GM12892 (cell line): ENCODE results near the gene EPC2.
"Not testable (repeated sequence)": the region's sequence is repeated elsewhere in the genome, so short reads cannot be mapped to it uniquely, and the experiment has no call there.

Experiments
- DNase-seq: peaks from one replicate; pipeline ENCODE4 v3.0.0; 2011; ENCODE audit not compliant: insufficient read length
- FAIRE-seq: peaks from 2 replicates; lab custom pipeline; 2011; peaks lifted over from hg19 to GRCh38; lab: Jason Lieb, UNC
- POLR2A ChIP-seq: IDR thresholded peaks from 2 replicates; pipeline ENCODE4 v1.6.1; 2011; ENCODE audit warnings: low read depth, low read length, control low read depth
- POLR2AphosphoS5 ChIP-seq: IDR thresholded peaks from 2 replicates; pipeline ENCODE4 v1.6.1; 2011; ENCODE audit warnings: low read depth, low read length, control low read depth
- TAF1 ChIP-seq: IDR thresholded peaks from 2 replicates; pipeline ENCODE4 v1.6.1; 2011; ENCODE audit warnings: low read depth, mild to moderate bottlenecking, control low read depth, low read length, borderline replicate concordance

Gene EPC2

DNA sequence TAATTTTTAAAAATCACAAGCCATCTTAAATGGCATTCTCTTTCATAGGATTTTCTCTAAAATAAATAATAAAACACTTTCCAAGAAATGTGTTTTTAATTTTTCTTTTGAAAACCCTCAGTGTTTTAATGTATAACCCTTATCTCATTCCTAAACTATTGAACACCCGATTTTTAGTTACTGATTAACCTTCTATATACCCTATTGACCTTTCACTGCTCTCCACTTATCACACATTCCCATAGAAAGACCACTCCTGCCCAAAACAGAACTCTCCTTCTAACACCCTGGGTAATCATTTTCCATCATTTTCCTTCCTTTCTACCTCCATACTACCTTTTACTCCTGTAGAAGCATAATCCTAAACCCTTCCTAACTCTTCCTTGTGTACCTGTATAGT is 102.4 kb downstream of the EPC2 start:
- FAIRE-seq (no peak), DNase-seq (no peak)
- TF ChIP-seq TAF1 (no peak), POLR2AphosphoS5 (no peak), POLR2A (no peak)

DNA sequence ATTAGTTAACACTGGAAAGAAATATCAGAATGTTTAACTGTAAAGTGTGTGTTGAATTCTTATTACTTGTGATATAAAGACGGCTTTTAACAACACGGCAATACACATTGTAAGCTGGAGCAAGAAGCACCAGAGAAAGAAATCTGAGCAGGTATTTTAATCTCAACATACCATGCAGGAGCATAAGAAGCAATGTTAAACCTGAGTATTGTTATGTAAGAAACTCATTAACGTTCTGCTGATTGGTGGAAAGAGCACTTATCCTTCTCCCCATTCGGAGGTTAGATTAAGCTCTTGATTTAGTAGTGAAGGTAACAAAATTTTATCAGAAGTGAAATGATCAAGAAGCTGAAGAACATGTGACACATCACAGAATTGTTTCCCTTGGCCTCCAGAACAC is 107.4 kb downstream of the EPC2 start:
- no peak for DNase-seq
- FAIRE-seq = no peak
- TF ChIP-seq POLR2A (no peak), POLR2AphosphoS5 (no peak), TAF1 (no peak)

DNA sequence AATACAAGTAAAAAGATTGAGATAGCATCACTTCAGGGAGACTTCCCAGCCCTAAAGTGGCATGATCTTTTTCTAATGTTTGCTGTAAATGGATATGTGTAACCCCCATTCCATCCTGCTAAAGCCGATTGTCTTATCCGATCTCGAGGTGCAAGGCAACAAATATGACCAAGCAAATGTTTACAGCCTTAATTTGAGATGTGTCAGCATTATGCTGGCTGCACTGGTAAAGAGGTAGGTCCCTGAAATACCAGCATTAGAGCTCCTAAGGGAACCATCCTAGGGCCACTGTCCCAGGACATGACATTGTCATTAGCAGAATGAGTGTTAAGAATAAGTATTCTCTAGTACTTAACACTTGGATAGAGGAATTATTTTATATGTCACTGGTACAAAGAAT is 108.4 kb downstream of the EPC2 start:
- DNase-seq (no peak), FAIRE-seq (no peak)
- TF ChIP-seq POLR2AphosphoS5 = no peak
- no peak for TF ChIP-seq POLR2A
- TF ChIP-seq TAF1 = no peak

DNA sequence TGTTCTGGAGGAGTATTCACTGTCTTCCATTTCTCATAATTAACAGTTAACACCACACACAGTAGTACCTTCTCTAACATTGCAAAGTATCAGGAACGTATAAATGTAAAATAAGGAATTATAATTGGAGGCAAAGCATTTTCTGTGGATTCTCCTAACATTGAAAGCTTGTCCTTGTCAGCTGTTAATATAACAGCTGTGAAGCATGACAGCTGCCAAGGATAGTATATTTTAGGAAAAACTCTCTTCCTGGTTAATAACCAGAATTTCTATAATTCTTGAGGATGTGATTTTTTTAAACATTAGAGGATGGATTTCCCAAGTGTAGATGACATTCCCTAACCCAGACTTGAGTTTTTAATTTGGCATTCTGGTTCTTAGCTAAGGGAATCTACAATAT is 110.3 kb downstream of the EPC2 start:
- no peak for FAIRE-seq
- TF ChIP-seq POLR2A (no peak), TAF1 (no peak), POLR2AphosphoS5 (no peak)
- DNase-seq = no peak

DNA sequence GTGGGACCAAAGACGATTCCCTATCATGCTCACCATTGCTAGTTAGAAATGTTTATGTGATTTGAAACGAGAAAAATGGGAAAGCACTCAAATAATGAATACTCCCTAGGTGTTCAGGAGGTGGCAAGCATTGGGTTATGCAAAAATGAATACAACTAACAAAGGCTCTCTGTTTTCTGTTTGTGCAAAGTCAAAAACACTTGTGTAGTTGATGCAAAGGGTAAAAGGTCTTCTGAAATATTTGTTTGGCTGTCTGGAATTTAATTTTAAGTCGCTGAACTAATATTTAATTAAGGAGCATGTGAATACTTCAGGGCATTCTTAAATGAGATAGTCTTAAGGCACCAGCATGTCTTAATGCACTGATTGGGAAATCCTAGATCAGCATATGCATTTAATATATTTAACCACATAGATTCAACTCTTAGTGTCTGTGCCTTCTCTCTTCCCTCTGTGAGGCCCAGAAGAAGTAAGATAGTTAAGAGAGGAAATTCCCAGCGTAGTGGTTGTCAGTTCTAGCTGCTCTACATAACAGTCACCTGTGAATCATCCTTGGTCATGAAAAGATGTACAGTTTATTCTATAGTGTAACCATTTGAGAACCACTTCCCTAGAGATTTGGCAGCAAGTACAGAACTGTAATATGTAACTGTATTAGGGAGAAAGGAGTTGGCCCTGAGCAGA is 111.9 kb downstream of the EPC2 start:
- FAIRE-seq (no peak), DNase-seq (no peak)
- TF ChIP-seq POLR2AphosphoS5 (no peak), POLR2A (no peak), TAF1 (no peak)

DNA sequence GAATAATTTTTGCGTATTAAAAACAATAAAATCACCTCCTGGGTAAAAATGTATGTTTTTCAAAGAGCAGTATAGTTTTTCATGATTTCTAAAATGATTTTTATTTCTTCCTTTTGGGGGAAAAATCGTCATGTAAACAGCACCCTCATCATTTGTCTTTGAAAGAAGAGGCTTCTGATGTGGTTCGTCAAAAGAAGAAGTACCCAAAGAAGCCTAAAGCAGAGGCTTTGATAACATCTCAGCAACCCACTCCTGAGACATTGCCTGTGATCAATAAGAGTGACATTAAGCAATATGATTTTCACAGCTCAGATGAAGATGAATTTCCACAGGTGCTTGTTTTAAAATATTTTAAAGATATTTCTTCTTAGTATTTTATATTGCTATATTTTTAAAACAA is 120.3 kb downstream of the EPC2 start:
- DNase-seq (no peak), FAIRE-seq (no peak)
- no peak for TF ChIP-seq POLR2A
- no peak for TF ChIP-seq TAF1
- TF ChIP-seq POLR2AphosphoS5 = no peak

DNA sequence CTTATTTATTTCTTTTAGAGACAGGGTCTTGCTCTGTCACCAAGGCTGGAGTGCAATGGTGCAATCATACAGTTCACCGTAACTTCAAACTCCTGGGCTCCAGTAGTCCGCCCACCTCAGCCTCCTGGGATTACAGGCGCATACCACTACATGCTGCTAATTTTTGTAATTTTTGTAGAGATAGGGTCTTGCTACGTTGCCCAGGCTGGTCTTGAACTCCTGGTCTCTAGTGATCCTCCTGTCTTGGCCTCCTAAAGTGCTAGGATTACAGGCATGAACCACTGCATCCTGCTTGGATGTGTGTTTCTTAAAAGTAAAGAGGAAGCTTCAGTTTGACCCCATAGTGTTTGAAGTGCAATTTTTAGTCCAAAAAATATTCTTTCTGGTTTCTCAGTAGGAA is 125.5 kb downstream of the EPC2 start:
- FAIRE-seq (no peak), DNase-seq (no peak)
- TF ChIP-seq TAF1 (no peak), POLR2A (no peak), POLR2AphosphoS5 (no peak)

DNA sequence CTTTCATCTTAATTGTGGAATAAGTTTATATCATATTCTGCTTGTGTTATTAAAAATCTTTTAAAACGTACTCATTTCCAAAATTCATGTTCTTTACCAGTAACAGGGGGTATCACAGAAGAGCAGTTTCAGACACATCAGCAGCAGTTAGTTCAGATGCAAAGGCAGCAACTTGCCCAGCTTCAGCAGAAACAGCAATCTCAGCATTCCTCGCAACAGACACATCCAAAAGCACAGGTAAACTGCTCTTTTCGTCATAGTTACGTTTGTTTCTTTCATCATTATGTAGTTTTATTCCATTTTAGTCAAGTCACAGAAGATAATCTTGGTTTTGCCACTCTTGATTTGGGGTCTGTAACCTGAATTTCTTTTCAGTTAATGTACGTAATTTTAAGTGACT is 137.0 kb downstream of the EPC2 start:
- TF ChIP-seq TAF1 = no peak
- no peak for TF ChIP-seq POLR2AphosphoS5
- no peak for TF ChIP-seq POLR2A
- FAIRE-seq = no peak
- DNase-seq = no peak

DNA sequence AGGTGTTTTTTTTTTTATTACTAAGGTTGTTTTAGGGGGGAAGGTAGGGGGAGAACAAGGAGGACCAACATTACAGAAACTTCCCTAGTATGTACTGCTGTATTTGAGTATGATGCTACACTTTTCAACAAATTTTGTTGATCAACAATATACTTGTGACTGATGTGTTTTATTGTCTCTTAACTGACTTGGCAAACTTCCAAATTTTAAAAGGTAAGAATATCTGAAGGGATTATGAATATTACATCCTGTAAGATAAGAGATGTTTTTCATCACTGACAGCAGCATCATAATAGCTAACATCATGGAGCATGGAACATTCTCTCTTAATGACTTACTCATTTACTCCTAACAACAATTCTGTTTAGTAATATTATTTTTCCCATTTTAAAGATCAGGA is 144.5 kb downstream of the EPC2 start:
- FAIRE-seq (no peak), DNase-seq (no peak)
- no peak for TF ChIP-seq POLR2AphosphoS5
- TF ChIP-seq TAF1 = no peak
- no peak for TF ChIP-seq POLR2A

DNA sequence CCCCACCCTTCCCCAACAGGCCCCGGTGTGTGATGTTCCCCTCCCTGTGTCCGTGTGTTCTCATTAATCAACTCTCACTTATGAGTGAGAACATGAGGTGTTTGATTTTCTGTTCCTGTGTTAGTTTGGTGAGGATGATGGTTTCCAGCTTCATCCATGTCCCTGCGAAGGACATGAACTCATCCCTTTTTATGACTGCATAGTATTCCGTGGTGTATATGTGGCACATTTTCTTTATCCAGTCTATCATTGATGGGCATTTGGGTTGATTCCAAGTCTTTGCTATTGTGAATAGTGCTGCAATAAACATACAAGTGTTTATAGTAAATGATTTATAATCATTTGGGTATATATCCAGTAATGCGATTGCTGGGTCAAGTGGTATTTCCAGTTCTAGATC is 145.6 kb downstream of the EPC2 start:
- not testable (repeated sequence) for DNase-seq, FAIRE-seq

DNA sequence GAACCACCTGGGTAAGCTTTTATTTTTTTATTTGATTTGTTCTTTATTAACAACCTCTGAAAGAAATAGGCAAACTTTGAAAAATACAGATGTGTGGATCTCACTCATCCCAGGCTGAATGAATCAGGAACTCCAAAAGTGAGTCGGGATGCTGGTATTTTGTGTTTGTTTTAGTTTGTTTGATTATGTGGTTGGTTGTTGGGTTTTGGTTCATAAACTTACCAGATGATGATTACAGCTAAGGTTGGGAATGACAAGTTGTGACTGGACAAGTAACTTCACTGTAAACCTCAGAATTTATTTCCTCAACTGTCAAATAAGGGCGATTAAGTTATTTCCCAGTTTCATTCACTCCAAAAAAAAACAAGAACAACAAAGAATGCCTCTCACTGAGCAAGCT is 150.0 kb downstream of the EPC2 start:
- DNase-seq = no peak
- TF ChIP-seq POLR2AphosphoS5 = no peak
- no peak for TF ChIP-seq POLR2A
- TF ChIP-seq TAF1 = no peak
- no peak for FAIRE-seq

DNA sequence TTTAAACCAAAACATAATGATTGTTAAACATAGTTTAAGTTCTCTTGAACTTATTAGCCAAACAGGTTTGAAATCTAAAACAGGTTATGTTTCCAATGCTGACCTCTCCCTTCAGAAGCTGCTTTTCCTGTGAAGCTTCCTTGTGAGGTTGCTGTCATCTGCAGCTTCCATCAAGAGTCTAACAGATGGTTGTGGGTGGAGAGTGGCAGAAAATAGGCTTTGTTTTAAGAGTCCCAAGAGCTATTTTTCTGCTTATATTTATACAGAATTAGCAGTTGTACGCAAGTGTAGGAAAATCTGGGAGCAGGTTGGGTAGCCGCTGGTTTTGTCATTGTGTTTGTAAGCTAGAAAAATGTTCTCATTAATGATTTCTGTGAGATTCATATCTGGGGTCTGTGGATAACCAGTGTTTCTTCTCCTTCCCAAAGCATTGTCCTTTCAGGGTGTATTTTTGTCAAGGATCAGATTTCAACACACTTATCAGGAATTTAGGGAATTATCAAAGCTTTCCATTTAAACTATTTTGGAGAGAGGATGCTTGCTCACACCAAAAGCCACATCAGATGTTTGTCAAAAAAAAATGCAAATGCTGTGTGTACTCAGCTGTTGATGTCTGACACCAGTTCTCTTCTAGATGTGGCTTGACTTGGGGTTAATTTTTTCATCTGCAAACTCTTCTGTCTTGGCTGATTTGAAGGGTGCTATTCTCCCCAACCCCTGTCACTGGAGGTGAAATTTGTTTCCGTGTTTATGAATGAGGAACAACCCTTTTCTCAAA is 152.4 kb downstream of the EPC2 start:
- no peak for FAIRE-seq
- TF ChIP-seq POLR2A (no peak), TAF1 (no peak), POLR2AphosphoS5 (no peak)
- DNase-seq = no peak
